ENCODE results near the gene HDAC4.

HDAC4 gene

DNA sequence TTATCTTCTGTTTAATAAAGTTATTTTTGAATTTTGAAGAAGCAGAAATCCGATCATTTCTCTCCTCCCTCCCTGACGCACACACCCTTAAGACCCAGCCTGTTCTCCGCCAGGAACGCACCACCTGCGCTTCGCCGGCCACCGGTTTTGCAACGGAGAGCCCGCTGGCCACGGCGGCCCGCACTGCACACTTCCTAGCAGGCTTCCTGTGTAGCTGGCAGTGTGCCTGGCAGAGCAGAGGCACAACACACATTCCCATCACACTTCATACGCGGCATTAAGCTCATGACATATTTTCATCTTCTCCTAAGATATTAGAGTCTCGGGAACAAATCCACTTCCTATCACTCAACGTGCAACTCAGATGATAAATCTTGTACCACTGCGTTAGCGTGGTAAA lies 148.0 kb downstream of the HDAC4 start:
- H3K9ac ChIP-seq (ENCODE audit: low read length): no peak overlapping the region
- H3K9me3 ChIP-seq (ENCODE audit: control insufficient read depth, low read length): peaks cover under 1% of the 10 kb centered on the region

DNA sequence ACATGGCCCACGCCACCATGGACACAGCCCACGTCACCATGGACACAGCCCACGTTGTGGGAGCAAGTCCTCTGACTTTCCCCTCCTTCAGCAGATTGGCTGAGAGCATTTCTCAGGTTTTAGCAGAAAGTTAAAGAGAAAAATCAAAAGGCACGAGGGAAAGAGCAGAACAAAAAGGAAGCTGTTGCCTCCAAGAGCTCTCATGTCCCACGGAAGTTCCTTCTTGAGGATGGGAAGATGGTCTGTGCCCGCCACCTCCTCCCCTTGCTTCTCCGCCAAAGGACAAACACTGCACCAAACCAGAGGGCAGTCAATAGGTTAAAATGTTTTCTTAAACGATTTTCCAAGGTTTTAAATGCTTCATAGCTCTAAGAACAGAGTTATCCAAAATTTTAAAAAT lies 148.4 kb downstream of the HDAC4 start:
- Histone ChIP-seq H3K27me3 (replicated peaks; ENCODE audit: control insufficient read depth, insufficient read depth, low read length) (no peaks in the 10 kb centered on the region), H3K4me1 (ENCODE audit: control insufficient read depth, insufficient read depth, low read length) (peaks cover 11% of the 10 kb centered on the region), H3K4me3 (ENCODE audit: low read length) (no peak overlapping the region), H3K36me3 (ENCODE audit: control insufficient read depth, insufficient read depth, low read length, severe bottlenecking) (no peaks in the 10 kb centered on the region), H3K9ac (ENCODE audit: low read length) (no peak overlapping the region), H3K9me3 (ENCODE audit: control insufficient read depth, low read length) (no peaks in the 10 kb centered on the region)
- DNase-seq (ENCODE audit: low read depth): no peak

More for the DNA sequence above, 148.0 kb downstream of the HDAC4 start:
- Histone ChIP-seq H3K4me3 (ENCODE audit: low read length) (no peak overlapping the region), H3K4me1 (ENCODE audit: control insufficient read depth, insufficient read depth, low read length) (peaks cover 15% of the 10 kb centered on the region), H3K27me3 (replicated peaks; ENCODE audit: control insufficient read depth, insufficient read depth, low read length) (no peaks in the 10 kb centered on the region), H3K36me3 (ENCODE audit: control insufficient read depth, insufficient read depth, low read length, severe bottlenecking) (no peaks in the 10 kb centered on the region)
- no peak for DNase-seq (ENCODE audit: low read depth)

DNA sequence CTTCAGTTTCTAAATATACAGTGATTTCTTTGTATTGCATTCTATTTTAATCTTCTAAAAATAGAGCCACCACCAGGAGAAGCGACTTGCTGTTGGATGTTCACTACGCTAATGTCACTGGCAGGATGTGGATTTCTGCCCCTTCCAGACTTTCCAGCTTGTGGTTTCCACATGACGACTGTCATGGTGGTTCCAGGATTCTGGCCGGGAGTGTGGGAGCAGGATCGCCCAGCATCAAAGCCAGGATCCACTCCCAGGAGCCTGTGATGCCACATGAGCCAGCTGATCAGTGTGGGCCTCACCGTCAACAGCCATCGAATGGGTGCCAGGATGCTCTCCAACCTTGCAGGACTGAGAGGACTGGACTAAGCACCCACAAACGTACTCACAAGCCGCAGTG lies 148.8 kb downstream of the HDAC4 start:
- Histone ChIP-seq H3K9me3 (ENCODE audit: control insufficient read depth, low read length) (no peaks in the 10 kb centered on the region), H3K27me3 (replicated peaks; ENCODE audit: control insufficient read depth, insufficient read depth, low read length) (no peaks in the 10 kb centered on the region), H3K4me3 (ENCODE audit: low read length) (no peak overlapping the region), H3K4me1 (ENCODE audit: control insufficient read depth, insufficient read depth, low read length) (peaks cover 7% of the 10 kb centered on the region), H3K36me3 (ENCODE audit: control insufficient read depth, insufficient read depth, low read length, severe bottlenecking) (no peaks in the 10 kb centered on the region), H3K9ac (ENCODE audit: low read length) (no peak overlapping the region)
- no peak for DNase-seq (ENCODE audit: low read depth)

DNA sequence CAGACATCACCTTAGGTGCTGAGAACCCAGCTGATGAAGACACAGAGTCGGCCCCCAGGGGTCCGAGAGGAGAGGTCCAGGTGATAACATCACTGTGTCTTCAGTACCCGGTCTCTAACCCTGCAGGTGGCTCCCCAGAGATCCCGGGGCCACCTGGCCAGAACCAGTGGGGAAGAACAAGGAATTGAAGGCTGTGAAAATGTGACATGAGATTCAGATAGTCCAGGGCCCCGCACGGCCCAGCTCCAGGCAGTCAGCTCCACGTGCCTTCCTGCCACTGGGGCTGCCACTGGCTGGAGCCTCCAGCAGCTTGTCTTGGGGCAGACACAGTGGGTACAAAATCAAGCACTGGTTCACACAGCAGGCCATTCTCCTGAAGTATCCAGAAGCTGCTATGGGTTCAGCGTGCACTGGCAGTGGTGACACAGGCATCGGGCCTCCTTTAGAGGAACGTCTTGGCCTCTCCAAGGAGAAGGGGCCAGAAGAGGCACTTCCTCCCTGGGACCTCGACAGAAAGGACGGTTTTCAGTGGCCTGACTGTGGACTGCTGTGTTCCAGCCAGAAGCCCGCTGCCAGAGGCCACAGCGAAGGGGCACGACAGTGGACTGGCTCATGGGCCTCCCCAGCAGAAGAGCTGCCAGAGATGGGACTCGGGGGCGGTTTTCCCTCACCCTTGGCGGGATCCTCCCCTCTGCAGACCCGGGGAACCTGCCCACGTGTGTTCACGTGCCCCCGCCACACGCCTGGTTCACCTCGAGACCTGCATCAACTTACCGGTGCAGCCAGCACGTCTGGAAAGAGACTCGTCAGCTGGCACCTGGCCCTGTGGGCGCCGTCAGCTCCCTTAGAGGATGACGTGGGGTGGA lies 150.4 kb downstream of the HDAC4 start:
- Histone ChIP-seq H3K9me3 (ENCODE audit: control insufficient read depth, low read length) (no peaks in the 10 kb centered on the region), H3K27me3 (replicated peaks; ENCODE audit: control insufficient read depth, insufficient read depth, low read length) (no peaks in the 10 kb centered on the region), H3K4me1 (ENCODE audit: control insufficient read depth, insufficient read depth, low read length) (peaks cover 4% of the 10 kb centered on the region), H3K4me3 (ENCODE audit: low read length) (no peak overlapping the region), H3K36me3 (ENCODE audit: control insufficient read depth, insufficient read depth, low read length, severe bottlenecking) (no peaks in the 10 kb centered on the region), H3K9ac (ENCODE audit: low read length) (no peak overlapping the region)
- DNase-seq (ENCODE audit: low read depth): no peak

DNA sequence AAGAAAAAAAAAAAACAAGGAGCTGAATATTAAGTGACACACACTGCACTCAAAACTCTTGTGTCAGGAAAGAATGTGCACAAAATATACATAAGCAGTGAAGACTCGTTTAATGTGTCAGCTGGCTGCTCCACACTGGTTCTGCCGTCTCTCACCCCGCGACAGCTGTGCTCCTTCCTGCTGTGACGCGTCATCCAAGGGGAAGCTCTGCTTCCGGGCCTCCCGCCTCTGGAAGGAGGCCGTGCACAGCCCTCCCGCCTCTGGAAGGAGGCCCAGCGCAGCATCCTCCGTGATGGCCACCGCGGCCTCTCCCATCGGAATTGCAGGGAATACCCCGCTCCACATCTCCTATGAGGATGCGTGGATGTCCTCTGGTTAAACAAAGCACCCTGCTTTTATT lies 151.0 kb downstream of the HDAC4 start:
- Histone ChIP-seq H3K9me3 (ENCODE audit: control insufficient read depth, low read length) (no peaks in the 10 kb centered on the region), H3K4me3 (ENCODE audit: low read length) (peak overlapping the region; percentile 32), H3K9ac (ENCODE audit: low read length) (peak overlapping the region; percentile 53), H3K36me3 (ENCODE audit: control insufficient read depth, insufficient read depth, low read length, severe bottlenecking) (no peaks in the 10 kb centered on the region), H3K4me1 (ENCODE audit: control insufficient read depth, insufficient read depth, low read length) (peaks cover 4% of the 10 kb centered on the region), H3K27me3 (replicated peaks; ENCODE audit: control insufficient read depth, insufficient read depth, low read length) (no peaks in the 10 kb centered on the region)
- peak; percentile 10 for DNase-seq (ENCODE audit: low read depth)

DNA sequence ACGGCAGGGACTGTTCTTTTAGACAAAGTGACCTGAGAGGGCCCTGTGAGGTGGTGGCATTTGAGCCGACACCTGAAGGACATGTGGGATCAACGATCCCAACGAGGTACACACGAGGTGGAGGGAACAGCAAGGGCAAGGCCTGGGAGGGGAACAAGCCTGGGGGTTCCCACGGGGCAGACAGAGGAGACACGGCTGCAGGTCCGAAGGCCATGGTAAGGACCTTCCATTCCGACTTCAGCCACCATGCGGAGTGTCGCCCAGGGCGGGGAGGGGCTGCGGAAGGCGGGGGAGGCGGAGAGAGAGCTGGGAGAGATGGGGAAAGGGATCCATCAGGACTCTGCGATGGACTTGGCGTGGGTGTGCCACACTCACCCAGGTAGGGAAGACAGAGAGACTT lies 151.8 kb downstream of the HDAC4 start:
- peaks cover 4% of the 10 kb centered on the region for H3K4me1 ChIP-seq (ENCODE audit: control insufficient read depth, insufficient read depth, low read length)
- no peak overlapping the region for H3K4me3 ChIP-seq (ENCODE audit: low read length)
- H3K36me3 ChIP-seq (ENCODE audit: control insufficient read depth, insufficient read depth, low read length, severe bottlenecking): no peaks in the 10 kb centered on the region
- H3K27me3 ChIP-seq (replicated peaks; ENCODE audit: control insufficient read depth, insufficient read depth, low read length): no peaks in the 10 kb centered on the region
- peak overlapping the region; percentile 53 for H3K9ac ChIP-seq (ENCODE audit: low read length)
- no peak for DNase-seq (ENCODE audit: low read depth)
- no peaks in the 10 kb centered on the region for H3K9me3 ChIP-seq (ENCODE audit: control insufficient read depth, low read length)

DNA sequence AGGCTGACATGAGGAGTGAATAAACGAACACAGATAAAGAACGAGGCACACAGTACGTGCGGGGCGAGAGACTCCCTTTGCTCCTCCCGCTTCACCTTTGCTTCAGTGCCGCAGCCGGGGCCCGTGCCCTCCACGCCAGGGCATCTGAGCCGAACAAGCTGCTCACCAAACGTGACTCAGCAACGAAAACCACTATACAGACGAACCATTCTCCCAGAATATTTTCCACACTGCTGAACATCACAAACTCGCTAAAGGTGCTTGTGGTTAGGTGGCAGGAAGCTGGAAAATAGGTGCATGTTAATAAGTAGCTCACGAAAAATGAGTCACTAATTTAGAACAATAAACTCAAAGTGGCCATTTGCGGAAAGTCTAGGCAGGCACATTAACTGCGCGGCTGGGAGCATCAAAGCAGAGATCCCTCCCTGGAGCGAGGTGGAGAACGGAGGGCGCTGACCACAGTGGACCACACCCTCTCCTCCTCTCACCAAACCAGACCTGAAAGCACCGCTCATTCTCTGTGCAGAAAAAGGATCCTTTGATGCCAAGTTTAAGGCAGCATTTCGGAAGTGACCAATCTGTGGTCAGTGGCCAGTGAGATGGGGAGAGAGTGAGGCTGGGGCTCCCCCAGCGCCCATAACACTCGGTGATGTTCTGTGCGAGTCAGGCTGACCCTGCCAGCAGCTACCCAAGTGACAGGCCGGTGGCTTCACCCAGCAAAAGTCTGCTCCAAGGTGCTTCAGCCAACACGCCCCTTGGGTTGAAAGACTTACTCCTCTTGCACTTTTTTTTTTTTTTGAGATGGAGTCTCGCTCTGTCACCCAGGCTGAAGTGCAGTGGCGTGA lies 153.2 kb downstream of the HDAC4 start:
- Histone ChIP-seq H3K36me3 (ENCODE audit: control insufficient read depth, insufficient read depth, low read length, severe bottlenecking) (no peaks in the 10 kb centered on the region), H3K9me3 (ENCODE audit: control insufficient read depth, low read length) (no peaks in the 10 kb centered on the region), H3K9ac (ENCODE audit: low read length) (no peak overlapping the region), H3K4me1 (ENCODE audit: control insufficient read depth, insufficient read depth, low read length) (peaks cover 4% of the 10 kb centered on the region), H3K27me3 (replicated peaks; ENCODE audit: control insufficient read depth, insufficient read depth, low read length) (no peaks in the 10 kb centered on the region), H3K4me3 (ENCODE audit: low read length) (no peak overlapping the region)
- DNase-seq (ENCODE audit: low read depth): no peak

DNA sequence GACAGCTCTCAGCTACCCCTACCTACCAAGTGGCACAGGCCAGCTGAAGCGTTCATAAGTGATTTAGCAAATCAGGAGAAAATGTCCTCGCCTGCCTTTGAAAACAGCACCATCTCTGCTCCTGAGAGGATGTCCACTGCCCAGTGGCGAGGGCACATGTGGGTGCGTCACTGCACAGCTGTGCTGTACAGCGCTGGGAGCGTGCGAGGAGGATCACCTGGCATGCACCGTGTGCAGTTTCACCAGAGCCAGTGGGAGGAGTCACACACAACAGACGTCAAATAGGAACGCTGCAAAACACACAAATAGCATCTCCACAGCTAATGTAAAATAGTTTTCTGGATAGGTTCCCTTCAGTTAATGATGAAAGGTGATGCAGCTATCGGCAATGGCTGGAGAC lies 154.1 kb downstream of the HDAC4 start:
- Histone ChIP-seq H3K4me3 (ENCODE audit: low read length) (no peak overlapping the region), H3K9ac (ENCODE audit: low read length) (no peak overlapping the region), H3K27me3 (replicated peaks; ENCODE audit: control insufficient read depth, insufficient read depth, low read length) (no peaks in the 10 kb centered on the region), H3K9me3 (ENCODE audit: control insufficient read depth, low read length) (no peaks in the 10 kb centered on the region), H3K4me1 (ENCODE audit: control insufficient read depth, insufficient read depth, low read length) (peaks cover 4% of the 10 kb centered on the region), H3K36me3 (ENCODE audit: control insufficient read depth, insufficient read depth, low read length, severe bottlenecking) (no peaks in the 10 kb centered on the region)
- DNase-seq (ENCODE audit: low read depth): no peak

DNA sequence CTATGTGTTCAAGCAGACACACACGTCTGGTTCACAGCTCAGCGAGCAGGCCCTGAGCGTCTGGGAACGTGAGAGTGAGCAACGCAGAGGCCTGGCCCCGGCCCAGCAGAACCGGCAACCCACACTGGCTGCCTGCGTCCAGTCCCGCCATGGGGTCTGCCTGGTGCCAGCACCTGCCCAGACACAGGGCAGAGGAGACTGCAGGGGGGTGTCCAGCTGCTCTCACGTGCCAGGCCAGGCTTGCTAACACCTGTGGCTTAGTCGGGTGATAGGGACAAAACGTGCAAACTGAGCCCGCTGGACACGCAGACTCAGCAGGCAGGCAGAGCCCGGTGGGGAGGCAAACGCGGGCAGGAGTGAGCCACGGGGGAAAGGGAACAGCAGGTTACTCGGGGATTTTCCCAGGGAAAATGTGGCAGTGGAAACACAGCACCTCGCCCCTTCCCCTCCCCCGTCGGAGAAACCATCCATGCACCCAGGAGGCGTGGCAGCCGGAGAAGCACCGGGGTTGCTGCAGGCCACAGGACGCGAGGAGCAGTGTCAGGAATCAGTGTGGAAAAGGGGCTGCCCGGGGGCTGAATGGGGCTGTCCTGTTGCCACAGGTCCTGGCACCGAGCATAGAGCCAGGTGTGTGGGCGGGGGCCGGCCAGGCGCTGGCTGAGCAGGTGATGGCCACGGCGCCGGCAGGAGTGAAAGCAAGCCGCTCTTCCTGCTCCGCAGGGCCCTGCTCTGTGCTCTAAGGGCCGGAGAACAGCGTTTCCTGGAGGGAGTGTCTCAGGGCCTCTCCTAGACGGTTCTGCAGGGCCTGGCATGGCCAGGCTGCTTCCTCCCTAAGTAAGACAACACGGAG lies 154.7 kb downstream of the HDAC4 start:
- H3K9ac ChIP-seq (ENCODE audit: low read length): no peak overlapping the region
- H3K4me3 ChIP-seq (ENCODE audit: low read length): no peak overlapping the region
- DNase-seq (ENCODE audit: low read depth): no peak
- H3K36me3 ChIP-seq (ENCODE audit: control insufficient read depth, insufficient read depth, low read length, severe bottlenecking): no peaks in the 10 kb centered on the region
- no peaks in the 10 kb centered on the region for H3K9me3 ChIP-seq (ENCODE audit: control insufficient read depth, low read length)
- peaks cover 4% of the 10 kb centered on the region for H3K4me1 ChIP-seq (ENCODE audit: control insufficient read depth, insufficient read depth, low read length)
- H3K27me3 ChIP-seq (replicated peaks; ENCODE audit: control insufficient read depth, insufficient read depth, low read length): no peaks in the 10 kb centered on the region

DNA sequence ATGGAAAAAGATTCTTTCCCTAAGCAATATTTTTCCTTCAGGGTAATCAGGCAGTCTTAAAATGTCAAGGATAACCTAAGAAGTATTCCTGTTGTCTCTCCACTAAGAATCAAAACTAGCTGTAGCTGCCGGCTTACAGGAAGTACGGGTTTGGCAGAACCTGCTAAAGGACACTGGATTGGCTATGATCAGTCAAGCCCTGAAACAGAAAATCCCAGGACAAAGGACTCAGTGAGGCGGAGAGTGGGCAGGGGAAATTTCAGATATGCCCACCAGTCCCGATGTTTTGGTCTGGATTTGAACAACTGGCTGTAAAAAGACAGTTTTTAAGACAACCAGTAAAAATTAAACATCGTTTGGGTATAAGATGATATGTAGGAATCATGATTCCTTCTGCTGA lies 155.7 kb downstream of the HDAC4 start:
- H3K9me3 ChIP-seq (ENCODE audit: control insufficient read depth, low read length): no peaks in the 10 kb centered on the region
- no peak overlapping the region for H3K4me3 ChIP-seq (ENCODE audit: low read length)
- peaks cover 10% of the 10 kb centered on the region for H3K4me1 ChIP-seq (ENCODE audit: control insufficient read depth, insufficient read depth, low read length)
- no peaks in the 10 kb centered on the region for H3K27me3 ChIP-seq (replicated peaks; ENCODE audit: control insufficient read depth, insufficient read depth, low read length)
- H3K36me3 ChIP-seq (ENCODE audit: control insufficient read depth, insufficient read depth, low read length, severe bottlenecking): no peaks in the 10 kb centered on the region
- H3K9ac ChIP-seq (ENCODE audit: low read length): no peak overlapping the region
- DNase-seq (ENCODE audit: low read depth): no peak

DNA sequence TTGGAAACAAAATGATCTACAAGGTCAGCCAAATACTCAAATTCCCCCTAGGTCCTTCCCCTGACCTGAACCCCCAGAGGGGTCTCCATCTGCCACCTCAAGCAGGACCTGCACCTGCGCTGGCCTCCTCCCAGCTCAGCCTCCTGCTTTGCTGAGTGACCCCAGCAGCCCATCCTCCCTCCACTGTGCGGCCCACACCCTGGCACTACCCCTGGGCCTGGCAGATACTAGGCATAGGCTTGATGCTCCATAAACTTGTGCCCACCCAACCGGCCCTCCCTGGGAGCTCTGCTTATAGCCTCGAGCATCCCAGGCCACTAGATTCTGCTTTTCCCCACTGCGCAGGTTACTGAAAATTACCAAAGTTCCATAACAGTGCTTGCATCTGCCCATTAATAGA lies 156.2 kb downstream of the HDAC4 start:
- Histone ChIP-seq H3K4me1 (ENCODE audit: control insufficient read depth, insufficient read depth, low read length) (peaks cover 15% of the 10 kb centered on the region), H3K9me3 (ENCODE audit: control insufficient read depth, low read length) (no peaks in the 10 kb centered on the region), H3K36me3 (ENCODE audit: control insufficient read depth, insufficient read depth, low read length, severe bottlenecking) (no peaks in the 10 kb centered on the region), H3K27me3 (replicated peaks; ENCODE audit: control insufficient read depth, insufficient read depth, low read length) (no peaks in the 10 kb centered on the region), H3K4me3 (ENCODE audit: low read length) (no peak overlapping the region), H3K9ac (ENCODE audit: low read length) (no peak overlapping the region)
- no peak for DNase-seq (ENCODE audit: low read depth)

All from adipocyte (in vitro differentiated cells).